Measurements from ENCODE around the gene ABCC9.

ABCC9 gene

GRCh38 chr12:21940549-21941505, at the start of gene ABCC9:
ABCC9 (minus strand) TSS chr12:21941426; CDS start chr12:21936674, 4,752 bp downstream.
- DNase-seq: no peak

GRCh38 chr12:21989819-21990412, 48.7 kb upstream of the ABCC9 start:
- DNase-seq: no peak

- DNase-seq: no peak
Measured at GRCh38 chr12:21988619-21989018, 47.4 kb upstream of the ABCC9 start.

GRCh38 chr12:21987755-21988154, 46.5 kb upstream of the ABCC9 start:
- no peak for DNase-seq

GRCh38 chr12:21985155-21985554, 43.9 kb upstream of the ABCC9 start:
- DNase-seq: no peak

- no peak for DNase-seq
Measured at GRCh38 chr12:21984375-21984774, 43.1 kb upstream of the ABCC9 start.

- DNase-seq: no peak
Measured at GRCh38 chr12:21983095-21983494, 41.9 kb upstream of the ABCC9 start.

DNA sequence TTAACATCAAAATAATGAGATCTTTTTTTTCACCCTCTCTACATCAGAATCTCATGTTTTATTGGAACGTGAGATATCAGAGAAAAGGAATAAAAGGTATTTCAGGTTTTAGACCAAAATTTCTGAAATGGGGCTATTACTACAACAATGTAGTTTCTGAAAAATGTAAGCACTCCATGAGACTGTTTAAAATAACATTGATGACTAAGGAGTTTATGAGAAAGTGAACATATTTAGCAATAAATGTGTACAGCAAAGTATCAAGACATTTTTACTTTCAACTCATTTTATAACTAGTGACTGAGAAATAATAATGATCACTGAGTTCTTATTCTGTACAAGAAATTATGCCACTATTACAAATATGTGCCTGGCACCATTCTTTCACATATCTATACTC, 39.3 kb upstream of the ABCC9 start:
- no peak for DNase-seq

DNA sequence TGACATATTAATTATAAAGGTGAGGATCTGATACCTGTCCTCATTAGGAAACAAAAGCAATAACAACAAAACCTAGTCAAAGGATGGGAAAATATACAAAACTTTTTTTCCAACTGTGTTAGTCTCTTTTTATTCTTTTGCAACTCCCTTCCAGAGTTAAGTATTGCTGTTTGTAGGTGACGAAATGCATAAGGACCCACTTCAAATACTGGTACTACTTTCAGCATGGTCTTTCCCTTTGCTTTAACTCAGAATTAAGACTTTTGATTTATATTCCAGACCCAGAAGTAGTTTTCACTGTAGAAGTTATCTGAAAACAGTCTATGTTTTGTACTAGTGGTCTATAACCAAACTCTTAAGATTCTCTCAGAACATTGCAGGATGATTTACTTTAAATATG, 34.1 kb upstream of the ABCC9 start:
- DNase-seq: no peak

- no peak for DNase-seq
Measured at GRCh38 chr12:21973221-21973620, 32.0 kb upstream of the ABCC9 start.

- DNase-seq: no peak
Measured at GRCh38 chr12:21972055-21972454, 30.8 kb upstream of the ABCC9 start.

- no peak for DNase-seq
Measured at GRCh38 chr12:21971344-21971743, 30.1 kb upstream of the ABCC9 start.

GRCh38 chr12:21962821-21963220, 21.6 kb upstream of the ABCC9 start:
- no peak for DNase-seq

GRCh38 chr12:21962236-21962635, 21.0 kb upstream of the ABCC9 start:
- DNase-seq: no peak

GRCh38 chr12:21950649-21951048, 9.4 kb upstream of the ABCC9 start:
- DNase-seq: no peak

DNA sequence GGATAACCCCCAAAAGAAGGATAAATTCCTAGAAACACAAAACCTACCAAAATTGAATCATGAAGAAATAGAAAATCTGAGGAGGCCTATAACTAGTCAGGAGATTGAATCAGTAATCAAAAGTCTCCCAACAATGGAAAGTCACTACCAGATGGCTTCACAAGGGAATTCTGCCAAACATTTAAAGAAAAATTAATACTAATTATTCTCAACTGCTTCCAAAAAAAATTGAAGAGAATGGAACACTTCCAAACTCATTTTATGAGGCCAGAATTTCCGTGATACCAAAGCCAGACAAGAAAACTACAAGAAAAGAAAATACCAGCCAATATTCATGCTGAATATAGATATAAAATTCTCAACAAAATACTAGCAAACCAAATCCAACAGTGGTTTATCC, 7.8 kb upstream of the ABCC9 start:
- no peak for DNase-seq

DNA sequence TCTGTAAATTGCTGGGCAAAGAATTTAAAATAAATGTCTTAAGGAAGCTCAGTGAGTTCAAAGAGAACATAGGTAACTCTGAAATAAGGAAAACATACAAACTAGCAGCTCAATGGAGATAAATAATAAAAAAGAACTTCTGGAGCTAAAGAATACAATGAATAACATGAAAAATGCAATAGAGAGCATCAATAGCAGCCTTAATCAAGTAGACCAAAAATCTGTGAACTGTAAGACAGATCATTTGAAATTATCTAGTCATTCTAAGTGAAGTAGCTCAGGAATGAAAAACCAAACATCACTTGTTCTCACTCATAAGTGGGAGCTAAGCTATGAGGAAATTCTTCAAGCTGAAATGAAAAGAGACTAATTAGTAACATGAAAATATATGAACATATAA, 5.8 kb upstream of the ABCC9 start:
- no peak for DNase-seq

GRCh38 chr12:21945002-21945401, 3.8 kb upstream of the ABCC9 start:
- no peak for DNase-seq

DNA sequence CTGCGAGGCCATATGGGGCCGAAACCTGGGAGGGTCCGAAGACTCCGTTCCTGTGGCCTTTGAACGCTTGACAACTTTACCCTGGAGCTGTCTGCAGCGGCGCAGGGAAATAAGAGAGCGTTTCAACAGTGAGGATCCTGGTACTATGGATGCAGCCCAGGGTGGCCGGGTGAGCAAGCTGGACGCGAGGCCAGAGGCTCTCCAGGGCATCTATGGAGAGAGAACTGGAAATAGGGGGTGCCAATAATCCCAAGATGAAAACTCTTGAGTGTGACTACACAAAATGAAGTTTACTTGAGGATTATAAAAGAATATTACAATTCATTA, 1.1 kb upstream of the ABCC9 start:
- DNase-seq: no peak

DNA sequence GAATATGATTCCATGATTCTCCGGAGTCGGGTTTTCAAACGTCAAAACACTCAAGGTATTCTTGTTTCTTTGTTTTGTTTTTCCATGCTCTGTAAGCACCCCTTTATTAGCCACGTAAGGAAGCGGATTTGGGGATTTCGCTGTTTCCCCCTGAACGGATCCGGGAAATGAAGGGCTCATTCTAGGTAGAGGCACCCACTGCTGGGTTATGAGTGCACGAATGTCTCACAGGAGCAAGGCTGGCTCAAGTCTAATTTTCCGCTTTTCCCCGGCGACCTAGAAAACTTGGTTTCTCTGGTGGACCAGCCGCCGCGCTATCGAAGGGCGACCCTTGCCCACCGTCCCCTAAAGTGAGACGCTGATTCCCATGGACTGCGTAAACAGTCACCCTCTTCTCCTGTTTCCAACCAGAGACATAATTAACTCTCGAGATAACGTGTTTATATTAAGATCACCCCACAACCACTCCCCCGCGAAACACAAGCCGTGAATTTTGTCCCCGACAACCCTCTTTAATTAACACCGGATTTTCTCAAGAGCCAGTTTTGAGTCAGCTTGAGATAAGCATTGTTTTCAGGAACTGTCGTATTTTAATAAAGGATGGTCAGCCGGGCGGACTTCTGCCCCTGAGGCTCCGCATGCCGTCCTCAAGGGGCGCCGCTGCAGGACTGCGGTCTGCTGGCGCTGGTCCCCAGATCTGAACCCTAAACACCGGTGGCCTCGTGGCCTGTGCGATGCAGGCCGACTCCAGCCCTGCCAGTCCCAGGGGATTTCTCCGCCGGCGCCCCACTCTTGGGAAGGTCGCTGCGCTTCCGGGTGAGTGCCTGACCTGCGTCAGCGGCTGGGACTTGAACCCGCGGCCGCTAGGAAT, 515 bp upstream of the ABCC9 start:
- no peak for DNase-seq

- DNase-seq: no peak
Measured at GRCh38 chr12:21939435-21939834, 1.8 kb downstream of the ABCC9 start.

DNA sequence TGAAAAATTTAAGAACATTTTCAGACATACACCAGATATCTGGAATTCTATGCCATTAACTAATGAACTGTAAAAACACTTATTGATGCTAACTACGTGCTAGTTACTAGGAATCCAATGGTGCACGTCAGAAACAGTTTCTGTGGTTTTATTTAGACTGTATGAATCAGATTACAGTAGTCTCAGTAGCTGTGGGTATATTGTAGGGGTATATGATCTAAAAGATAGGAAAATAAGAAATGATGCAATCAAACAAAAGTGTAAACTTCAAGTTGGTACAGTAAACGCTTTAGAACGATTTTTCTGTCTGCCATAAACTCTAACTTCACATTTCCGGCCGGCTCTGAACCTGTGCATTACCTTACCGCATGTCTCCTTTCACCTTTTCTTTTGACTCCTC, 2.3 kb downstream of the ABCC9 start:
- DNase-seq: no peak

GRCh38 chr12:21934173-21934572, 7.1 kb downstream of the ABCC9 start:
- DNase-seq: no peak

GRCh38 chr12:21933656-21934055, 7.6 kb downstream of the ABCC9 start:
- DNase-seq: no peak
